D341Med (cell line): Measurements from ENCODE around the gene ZNF277.

ENCODE experiments used
- DNase-seq: peaks from one replicate; pipeline ENCODE4 v3.0.0; 2012; ENCODE audit warnings: low spot score

Gene ZNF277

GRCh38 chr7:112206238-112206990, at the start of gene ZNF277, which contains the start of gene DOCK4:
Gene ZNF277 (plus strand): TSS chr7:112206695. CDS start chr7:112206717, 22 bp downstream.
Gene DOCK4 (minus strand): TSS chr7:112206399. CDS start chr7:112206138, 261 bp downstream.
- DNase-seq = peak; percentile 95

GRCh38 chr7:112157072-112157471, 49.4 kb upstream of the ZNF277 start:
- DNase-seq = no peak

DNA sequence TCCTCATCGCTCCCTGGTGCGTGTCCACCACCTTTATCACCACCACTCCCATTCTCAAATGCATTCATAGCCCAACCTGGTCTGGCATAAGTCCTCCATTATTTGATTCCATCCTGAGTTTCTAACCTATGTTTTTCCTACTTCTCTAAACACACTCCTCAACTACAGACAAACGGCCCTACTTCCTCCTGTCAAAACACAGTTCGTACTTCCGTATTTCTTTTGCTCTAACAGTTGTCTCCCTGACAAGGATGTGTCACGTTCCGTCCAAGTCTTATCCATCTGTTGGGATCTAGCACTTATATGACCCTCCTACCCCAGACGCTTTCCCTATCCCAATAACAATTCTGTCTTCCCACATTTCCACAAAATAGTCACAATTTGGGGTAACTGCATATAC, 47.1 kb upstream of the ZNF277 start:
- DNase-seq = no peak

GRCh38 chr7:112160130-112160770, 46.2 kb upstream of the ZNF277 start:
- DNase-seq = no peak

DNA sequence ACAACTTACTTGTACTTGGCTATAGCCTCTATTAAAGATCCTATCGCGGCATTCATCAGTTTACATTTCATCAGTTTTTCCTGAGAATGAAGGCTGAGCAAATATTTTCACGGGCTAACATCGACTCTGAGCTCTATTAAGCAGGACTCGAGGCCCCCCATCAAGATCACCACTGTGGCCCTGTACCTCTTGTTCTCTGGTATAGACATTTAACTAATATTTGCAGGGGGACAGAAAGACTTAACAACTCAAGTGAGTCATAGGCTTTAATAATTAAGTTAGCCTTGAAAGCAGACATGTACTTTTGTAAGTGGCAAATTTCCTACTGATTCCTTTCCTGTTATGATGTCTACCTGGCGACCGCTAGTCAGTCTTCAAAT, 45.7 kb upstream of the ZNF277 start:
- DNase-seq = no peak

DNA sequence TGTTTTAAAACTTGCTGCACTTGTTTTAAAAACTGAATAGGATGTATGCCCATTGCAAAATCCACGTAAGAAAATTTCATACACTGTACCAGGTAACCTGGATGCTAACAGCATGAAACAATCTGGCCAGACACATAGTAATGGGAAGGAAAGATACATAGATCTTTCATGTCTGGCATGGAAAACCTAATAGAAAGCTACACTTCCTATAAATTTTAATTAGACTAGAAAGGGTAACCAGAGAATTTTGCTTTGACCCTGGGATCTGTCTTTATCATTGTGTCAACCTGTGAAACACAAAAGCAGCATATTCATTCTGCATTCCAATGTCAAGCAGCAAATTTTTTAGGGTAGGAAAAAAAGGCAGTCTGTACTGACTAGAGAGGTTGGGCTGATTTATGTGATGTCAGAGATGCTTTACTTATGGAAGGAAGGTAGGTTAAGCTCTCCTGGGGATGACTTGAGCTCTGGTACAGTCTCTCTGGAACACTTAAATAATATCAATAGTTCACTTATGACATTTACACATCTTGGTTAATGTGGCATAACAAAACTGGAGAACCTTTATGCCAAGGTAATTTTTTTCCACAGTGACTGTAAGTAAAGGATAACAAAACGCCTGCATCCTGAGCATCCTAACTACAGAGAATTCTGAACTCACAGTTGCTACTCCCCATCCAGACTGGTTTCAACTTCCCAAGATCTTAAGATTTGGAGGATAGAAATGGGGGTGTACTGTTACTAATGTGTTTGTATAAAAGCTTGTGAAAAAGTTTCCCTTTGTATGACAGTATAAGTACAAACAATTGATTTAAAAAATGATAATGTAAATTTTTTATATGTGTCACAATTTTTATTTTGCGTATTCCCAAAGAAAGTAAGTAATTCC, 45.0 kb upstream of the ZNF277 start:
- no peak for DNase-seq

DNA sequence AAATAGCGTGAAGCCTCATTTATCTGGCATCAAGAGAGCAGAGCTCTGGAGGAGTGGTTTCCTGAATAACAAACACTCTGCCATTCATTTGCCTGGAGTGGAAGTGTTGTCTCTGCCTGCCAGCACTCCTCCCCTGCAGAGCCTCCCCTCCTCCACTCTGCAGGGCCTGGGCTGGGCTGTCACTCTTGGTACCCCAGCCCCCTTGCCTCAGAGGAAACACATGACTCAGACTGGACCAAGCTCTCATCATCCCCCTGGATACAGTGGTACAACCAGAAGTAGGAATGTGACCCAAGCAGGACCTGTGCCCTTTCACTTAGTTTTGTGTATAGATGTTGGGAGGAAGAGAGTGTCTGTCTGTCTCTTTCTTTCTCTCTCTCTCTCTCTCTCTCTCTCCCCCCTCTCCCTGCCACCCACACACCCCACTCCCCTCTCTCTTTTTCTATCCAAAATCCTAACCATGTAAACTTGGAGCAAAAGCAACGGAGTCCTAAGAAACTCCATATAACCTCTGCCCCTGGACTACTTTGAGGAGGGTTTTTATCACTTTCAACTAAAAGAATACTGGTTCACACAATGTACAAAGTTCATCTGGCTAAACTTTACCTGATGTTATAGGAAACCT, 44.2 kb upstream of the ZNF277 start:
- no peak for DNase-seq

DNA sequence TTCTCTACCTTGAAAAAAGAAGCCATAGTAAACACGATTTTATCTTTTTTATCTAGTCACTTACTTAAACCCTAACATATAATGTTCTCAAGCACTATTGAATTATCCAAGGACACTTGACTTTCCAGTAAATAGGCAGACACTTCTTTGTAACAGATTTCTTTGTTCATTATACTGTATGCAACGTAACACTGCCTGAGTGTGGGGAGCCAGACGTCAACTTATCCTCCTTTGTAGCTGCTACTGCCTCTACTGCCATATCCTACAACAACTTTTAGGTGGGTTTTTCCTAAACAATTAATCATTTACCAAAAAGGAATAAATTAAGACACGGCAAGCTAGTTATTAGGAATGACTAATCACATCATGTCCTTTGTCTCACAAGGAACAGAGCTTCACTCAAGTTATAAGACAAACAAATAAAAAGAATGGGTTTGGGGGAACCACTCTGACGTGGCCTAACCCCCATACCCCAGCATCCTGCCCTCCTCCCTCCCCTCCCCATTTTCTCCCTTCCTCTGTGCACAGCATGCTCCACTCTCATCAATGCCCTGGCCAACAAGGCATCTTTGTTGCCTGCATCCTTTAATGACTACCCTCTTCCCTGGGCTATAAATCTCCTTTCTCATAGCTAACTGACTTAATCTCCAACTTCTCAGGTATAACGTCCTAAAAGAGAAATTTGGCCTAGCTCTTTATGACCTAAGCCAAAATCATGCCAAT, 43.5 kb upstream of the ZNF277 start:
- DNase-seq = no peak

- DNase-seq = no peak
These were observed 39.3 kb upstream of the ZNF277 start for GRCh38 chr7:112167147-112167546.

DNA sequence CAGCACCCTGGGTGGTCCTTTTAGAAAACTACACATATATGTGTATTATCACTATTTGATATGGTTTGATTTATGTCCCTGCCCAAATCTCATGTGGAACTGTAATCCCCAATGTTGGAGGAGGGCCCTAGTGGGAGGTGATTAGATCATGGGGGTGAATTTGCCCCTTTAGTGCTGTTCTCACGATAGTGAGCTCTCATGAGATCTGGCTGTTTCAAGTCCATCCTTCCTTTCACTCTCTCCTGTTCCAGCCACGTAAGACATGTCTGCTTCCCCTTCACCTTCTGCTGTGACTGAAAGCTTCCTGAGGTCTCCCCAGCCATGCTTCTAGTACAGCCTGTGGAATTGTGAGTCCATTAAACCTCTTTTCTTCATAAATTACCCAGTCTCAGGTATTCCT, 37.6 kb upstream of the ZNF277 start:
- DNase-seq = no peak

GRCh38 chr7:112171673-112172072, 34.8 kb upstream of the ZNF277 start:
- DNase-seq = no peak

DNA sequence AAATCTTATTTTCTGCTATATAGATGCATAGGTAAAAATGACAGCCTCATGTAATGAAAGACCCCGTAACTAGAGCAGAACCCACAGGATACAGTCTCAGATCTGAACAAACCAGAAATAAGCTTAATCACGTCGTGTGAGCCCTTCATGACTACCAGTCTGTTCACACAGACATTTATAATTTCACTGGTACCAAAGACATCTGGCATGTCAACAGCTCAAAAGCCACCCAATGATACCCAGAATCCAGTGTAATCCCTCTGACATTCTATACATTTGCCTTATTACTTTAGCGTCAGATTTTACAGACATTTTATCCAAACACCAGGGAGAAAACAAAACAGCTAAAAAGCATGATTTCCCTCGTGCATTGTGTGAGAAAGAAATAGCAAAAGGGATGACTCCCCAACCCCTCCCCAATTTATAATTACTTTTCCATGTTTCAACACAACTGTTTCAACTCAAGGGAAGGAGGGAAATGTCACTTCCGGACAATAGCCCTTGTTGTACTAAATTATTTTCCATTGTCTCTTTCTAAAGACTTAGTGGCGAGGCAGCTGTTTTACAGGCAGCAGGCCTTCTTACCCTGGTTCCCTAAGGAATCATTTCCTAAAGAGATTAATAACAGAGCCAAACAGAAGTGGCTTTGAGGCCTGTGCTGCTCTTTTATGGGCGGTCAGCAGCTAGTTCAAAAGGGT, 33.5 kb upstream of the ZNF277 start:
- DNase-seq = peak; percentile 72

DNA sequence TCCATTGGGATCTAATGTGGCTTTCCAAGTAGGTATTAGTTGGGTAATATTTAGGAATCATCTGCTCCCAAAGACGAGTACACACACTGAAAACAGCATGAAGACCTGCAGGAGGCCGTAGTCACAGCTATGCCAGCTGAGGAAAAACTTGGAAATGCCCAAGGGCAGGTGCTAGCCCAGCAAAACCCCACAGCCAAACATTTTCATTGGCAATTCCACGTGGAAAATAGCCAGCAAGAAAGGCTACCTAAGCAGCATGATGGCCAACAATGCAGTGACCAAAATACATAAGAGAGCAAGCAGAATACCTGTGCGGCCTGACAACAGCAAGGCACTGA, 33.0 kb upstream of the ZNF277 start:
- DNase-seq = no peak

DNA sequence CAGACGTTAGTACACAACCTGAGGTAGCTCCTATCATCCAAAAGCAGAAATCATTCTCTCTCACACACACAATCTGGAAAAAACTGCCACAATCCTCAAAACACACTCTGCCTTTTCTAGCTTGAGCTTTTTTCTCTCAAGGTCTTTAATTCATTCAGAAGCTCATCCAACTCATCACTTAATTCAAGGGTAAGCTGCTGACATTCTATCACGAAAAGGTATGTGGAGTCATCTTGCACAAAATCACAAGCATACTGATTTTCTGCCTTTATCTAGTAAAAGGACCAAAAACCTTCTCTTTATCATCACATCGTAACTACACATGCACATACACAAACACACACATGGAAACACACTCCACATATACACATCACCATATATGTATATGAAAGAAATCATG, 32.3 kb upstream of the ZNF277 start:
- DNase-seq = no peak

DNA sequence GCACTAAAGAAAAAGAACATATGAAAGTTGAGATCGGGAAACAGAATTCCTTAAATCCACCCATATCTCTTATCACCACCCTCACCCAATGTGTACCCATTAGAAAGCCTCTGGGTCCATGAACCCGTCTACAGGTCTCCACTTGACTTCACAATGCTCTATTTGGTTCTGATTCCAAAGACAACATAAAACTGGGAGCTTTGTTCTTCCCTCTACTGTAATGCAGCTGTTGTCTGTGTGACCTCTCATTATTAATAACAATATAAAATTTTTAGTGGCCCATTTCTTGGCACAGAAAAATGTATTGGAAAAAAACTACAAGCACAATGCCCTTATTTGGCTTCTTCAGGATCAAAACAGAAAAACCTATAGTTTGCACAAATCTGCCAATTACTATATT, 30.3 kb upstream of the ZNF277 start:
- DNase-seq = no peak

DNA sequence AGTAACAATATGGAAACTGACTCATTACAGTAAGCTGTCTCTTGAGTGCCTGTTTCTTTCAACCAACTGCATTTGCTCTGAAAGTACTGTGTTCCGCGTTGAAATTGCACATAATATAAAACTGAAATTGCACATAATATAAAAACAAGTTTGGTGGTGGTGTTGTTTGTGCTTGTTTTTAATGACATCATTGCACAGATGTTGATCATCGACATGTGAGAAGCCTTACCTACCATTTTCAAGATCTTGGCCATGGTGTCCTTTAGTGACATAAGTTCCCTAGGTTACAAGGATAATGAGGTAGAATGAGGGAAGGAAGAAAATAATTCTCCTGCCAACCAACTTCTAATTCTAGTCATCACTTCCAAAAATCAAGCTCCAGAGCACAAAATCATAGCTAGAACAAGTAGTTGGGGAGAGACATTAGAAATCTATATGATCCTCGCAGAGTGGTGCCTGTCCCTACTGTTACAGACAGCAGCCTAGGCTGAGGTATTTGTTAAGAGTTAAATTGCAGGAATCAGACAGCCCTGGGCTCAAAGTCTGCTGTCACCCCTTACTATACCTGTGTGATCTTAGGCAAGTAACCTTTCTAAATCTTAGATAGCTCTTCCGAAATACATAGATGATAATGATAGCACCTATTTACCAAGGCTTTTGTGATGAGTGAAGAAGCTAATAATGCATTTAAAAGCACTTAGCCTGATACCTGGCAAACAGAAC, 29.6 kb upstream of the ZNF277 start:
- DNase-seq = no peak

DNA sequence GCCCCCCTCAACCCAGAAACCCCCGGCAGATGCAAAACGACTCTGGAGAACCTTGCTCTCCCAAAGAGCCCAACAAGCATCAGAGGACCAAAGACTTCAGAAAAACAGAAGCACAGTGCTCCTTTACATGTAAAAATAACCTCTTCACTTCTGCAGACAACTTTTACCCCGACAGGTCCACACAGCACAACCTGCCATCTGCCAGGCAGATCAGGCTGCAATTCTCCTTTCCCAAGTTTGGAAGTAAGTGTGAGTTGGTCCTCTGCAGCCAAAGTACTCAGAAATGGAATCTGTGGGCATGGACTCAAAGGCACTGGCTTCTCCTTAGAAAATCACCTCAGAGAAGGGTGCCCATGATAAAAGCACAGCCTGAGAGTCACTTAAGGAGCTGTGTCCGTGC, 26.3 kb upstream of the ZNF277 start:
- no peak for DNase-seq

DNA sequence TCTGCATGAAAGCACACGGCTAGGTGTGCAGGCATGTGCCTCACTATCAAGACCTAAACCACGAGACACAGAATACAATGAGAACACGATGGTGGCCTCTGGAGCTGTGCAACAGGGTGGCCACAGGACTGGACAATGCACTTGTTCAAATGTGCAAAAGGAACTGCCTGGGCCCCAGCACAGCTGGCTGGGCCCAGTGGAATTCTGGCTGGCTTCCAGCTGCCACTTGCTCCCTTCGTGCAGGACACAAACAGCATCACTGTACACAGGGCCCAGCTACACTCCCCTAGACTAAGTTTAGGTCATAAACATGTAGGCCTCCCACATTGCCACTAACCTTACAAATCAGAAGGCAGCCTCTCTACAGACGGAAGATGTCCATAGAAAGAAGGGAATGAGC, 23.7 kb upstream of the ZNF277 start:
- no peak for DNase-seq

- DNase-seq = no peak
These were observed 23.2 kb upstream of the ZNF277 start for GRCh38 chr7:112183266-112183665.

DNA sequence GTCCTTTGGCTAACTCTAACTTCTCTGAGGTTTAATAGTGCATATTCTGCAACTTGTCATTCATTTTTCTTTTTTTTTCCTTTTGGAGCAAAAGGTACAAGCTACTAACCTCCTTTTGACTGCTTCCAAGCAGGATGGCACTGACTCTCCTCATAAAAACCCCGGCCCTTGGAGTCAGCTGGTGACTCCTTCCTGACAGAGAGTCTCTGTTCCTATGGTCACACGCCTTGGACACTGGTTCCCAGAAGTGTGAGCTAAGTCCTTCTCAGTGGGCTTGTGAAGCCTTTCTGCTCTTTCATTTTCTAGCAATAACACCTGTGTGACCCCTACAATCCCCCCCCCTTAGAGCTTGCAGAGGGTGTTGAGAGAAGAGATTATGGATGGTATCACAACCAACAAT, 22.0 kb upstream of the ZNF277 start:
- DNase-seq = no peak
